Measurements from ENCODE around the gene GSG1L. TPM values are rescaled to one million over a fixed set of nuclear protein-coding genes. Genes with fewer than 3 reads are reported as not detected.
A peak's percentile ranks its signal among the peaks of the same experiment; 100 is the strongest.

GSG1L gene
- total RNA-seq, 4 donors from 2014 or later: not detected

- no peak for DNase-seq (ENCODE audit: low spot score)
- no peak for TF ChIP-seq CTCF (IDR thresholded peaks at IDR 0.05)
- no peak for ATAC-seq (ENCODE audit: low FRiP score)
These were observed 259.6 kb downstream of the GSG1L start for GRCh38 chr16:27803775-27804549.

- ATAC-seq (ENCODE audit: low FRiP score): no peak
- DNase-seq (ENCODE audit: low spot score): no peak
These were observed 260.7 kb downstream of the GSG1L start for GRCh38 chr16:27802664-27803439.

GRCh38 chr16:27801289-27801945 lies 262.1 kb downstream of the GSG1L start:
- ATAC-seq (ENCODE audit: low FRiP score): peak; percentile 59
- DNase-seq (ENCODE audit: low spot score): no peak
- TF ChIP-seq CTCF (IDR thresholded peaks at IDR 0.05): no peak

More at GRCh38 chr16:27802664-27803439, 260.7 kb downstream of the GSG1L start:
- no peak for TF ChIP-seq CTCF (IDR thresholded peaks at IDR 0.05)

GRCh38 chr16:27800817-27801216 lies 262.7 kb downstream of the GSG1L start:
- ATAC-seq (ENCODE audit: low FRiP score) (no peak), DNase-seq (ENCODE audit: low spot score) (no peak)
- TF ChIP-seq CTCF (IDR thresholded peaks at IDR 0.05): no peak

- ATAC-seq (ENCODE audit: low FRiP score) (no peak), DNase-seq (ENCODE audit: low spot score) (no peak)
- no peak for TF ChIP-seq CTCF (IDR thresholded peaks at IDR 0.05)
These were observed 263.6 kb downstream of the GSG1L start for GRCh38 chr16:27799896-27800295.

GRCh38 chr16:27798241-27798640 lies 265.3 kb downstream of the GSG1L start:
- no peak for TF ChIP-seq CTCF (IDR thresholded peaks at IDR 0.05)
- ATAC-seq (ENCODE audit: low FRiP score) (no peak), DNase-seq (ENCODE audit: low spot score) (no peak)

Data from omental fat pad (tissue), 4 donors.